Activated T-cell treated with anti-CD3 and anti-CD28 coated beads, Interleukin-2, amount 50 U/mL, for 72 hours (primary cell): ENCODE results near the gene SUCLG1. TPM values are rescaled to one million over a fixed set of nuclear protein-coding genes. Genes with fewer than 3 reads are reported as not detected.

Experiments used
- ATAC-seq, 2 donors: fragments of 150-1000 bp; cut with Tn5 transposase; replicated peaks in 1 of 2; 2 replicates each; pipeline ENCODE4 v1.10.0; 2021; ENCODE audit warnings: moderate library complexity in 2 of 2, mild to moderate bottlenecking in 1 of 2
- DNase-seq, 2 donors: peaks; one replicate each; pipeline ENCODE4 v3.0.0; 2021 to 2022; ENCODE audit warnings: mixed read lengths in 1 of 2
- H3K27ac Mint-ChIP-seq: one replicate; pipeline ENCODE4 v1.8.0; 2022; ENCODE audit warnings: mild to moderate bottlenecking, moderate library complexity, mixed read lengths
- H3K27me3 Mint-ChIP-seq: one replicate; pipeline ENCODE4 v1.8.0; 2022; ENCODE audit warnings: low read depth, mixed read lengths
- H3K36me3 Mint-ChIP-seq, 2 donors: one replicate each; pipeline ENCODE4 v1.8.0; 2022; ENCODE audit warnings: mixed read lengths in 2 of 2, mild to moderate bottlenecking in 1 of 2; ENCODE audit not compliant: insufficient read depth in 2 of 2
- H3K4me1 Mint-ChIP-seq: one replicate; pipeline ENCODE4 v1.8.0; 2022; ENCODE audit warnings: low read depth, mixed read lengths
- H3K4me3 Mint-ChIP-seq, 2 donors: one replicate each; pipeline ENCODE4 v1.8.0; 2022; ENCODE audit warnings: mild to moderate bottlenecking in 2 of 2, mixed read lengths in 2 of 2, moderate library complexity in 2 of 2
- H3K9me3 Mint-ChIP-seq, 2 donors: one replicate each; pipeline ENCODE4 v1.8.0; 2022; ENCODE audit warnings: mixed read lengths in 2 of 2
- total RNA-seq, 2 donors: library from RNA; stranded (reverse); gene quantifications; one replicate each; pipeline ENCODE4 v1.2.3, GENCODE V29; 2022

Gene SUCLG1
- total RNA-seq, 2 donors from 2014 or later = 66.0 to 66.8 TPM

GRCh38 chr2:84457686-84458085, 1.4 kb downstream of the SUCLG1 start:
- Mint-ChIP-seq H3K27ac (peak overlapping the region; percentile 13), H3K27me3 (no peaks in the 10 kb centered on the region)

DNA sequence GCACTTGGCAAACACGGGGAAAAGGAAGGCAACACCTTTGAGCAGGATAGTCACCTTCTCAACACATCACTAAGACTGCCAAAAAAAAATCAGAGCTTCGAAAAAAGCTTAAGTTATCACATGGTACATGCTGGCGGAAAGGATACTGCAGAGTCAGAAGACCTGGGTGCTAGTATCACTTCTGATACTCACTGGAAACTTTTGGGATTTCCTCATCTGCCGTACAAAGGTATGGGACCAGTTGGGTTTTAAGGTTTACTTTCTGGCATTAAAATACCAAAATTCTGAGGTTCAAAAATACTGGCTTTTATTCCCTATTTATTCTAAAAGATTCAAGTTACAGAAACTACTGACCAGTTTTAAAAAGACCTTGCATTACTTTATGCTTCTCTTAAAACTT, 2.9 kb downstream of the SUCLG1 start:
- Mint-ChIP-seq H3K4me3 (no peak overlapping the region), H3K36me3 (no peaks in the 10 kb centered on the region), H3K9me3 (no peaks in the 10 kb centered on the region), H3K27ac (no peak overlapping the region), H3K27me3 (no peaks in the 10 kb centered on the region), H3K4me1 (peaks cover 70% of the 10 kb centered on the region)
- DNase-seq (no peak), ATAC-seq (no peak)

More at GRCh38 chr2:84457686-84458085, 1.4 kb downstream of the SUCLG1 start:
- Mint-ChIP-seq H3K36me3 (no peaks in the 10 kb centered on the region), H3K9me3 (no peaks in the 10 kb centered on the region), H3K4me3 (peak overlapping the region; percentile 95 to 96), H3K4me1 (peaks cover 60% of the 10 kb centered on the region)
- DNase-seq (no peak), ATAC-seq (no peak)

DNA sequence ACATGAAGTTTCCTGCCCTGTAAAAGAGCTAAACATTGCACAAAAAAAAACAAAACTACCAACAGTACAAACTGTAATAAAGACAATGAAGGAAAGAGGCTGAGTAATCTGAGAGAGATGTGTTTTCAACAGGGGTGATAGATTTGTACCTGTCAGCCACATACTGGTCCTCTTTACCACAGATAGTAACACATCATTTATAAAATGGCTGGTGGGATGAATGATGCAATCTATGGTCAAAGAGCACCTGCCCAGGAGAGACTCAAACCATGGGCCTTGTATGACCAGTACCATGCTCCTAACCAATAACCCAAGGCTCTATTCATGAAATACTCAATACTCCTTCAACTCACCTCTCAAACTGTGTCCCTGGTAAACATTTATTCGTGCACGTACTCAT, 4.5 kb downstream of the SUCLG1 start:
- H3K9me3 Mint-ChIP-seq = no peaks in the 10 kb centered on the region
- H3K36me3 Mint-ChIP-seq = no peaks in the 10 kb centered on the region
- no peak overlapping the region for H3K4me3 Mint-ChIP-seq
- H3K27me3 Mint-ChIP-seq = no peaks in the 10 kb centered on the region
- ATAC-seq (peak; percentile 16 to 25), DNase-seq (peak in 1 of 2 donors; percentile 13)
- H3K27ac Mint-ChIP-seq = peak overlapping the region; percentile 29
- H3K4me1 Mint-ChIP-seq = peaks cover 76% of the 10 kb centered on the region

DNA sequence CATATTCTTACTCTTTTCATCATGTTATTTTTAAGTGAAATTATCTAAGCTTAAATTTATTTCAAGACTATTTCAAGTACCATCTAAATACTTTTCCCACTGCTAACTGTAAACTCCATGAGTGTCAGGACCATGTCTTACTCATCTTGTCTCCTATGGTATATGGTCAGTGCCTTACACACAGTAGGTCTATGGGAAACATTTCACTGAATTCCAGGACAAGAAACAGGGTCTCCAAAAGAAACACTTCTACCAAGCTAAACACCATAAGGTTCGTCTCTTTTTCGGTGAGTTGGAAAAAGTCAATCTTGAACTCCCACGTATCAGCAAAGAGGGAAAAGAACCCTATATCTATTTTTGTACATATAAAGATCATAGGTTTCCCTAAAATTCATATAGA, 6.5 kb downstream of the SUCLG1 start:
- no peak for DNase-seq
- H3K27ac Mint-ChIP-seq = peak overlapping the region; percentile 73
- H3K9me3 Mint-ChIP-seq = no peaks in the 10 kb centered on the region
- ATAC-seq = no peak
- no peaks in the 10 kb centered on the region for H3K36me3 Mint-ChIP-seq
- H3K27me3 Mint-ChIP-seq = no peaks in the 10 kb centered on the region
- H3K4me3 Mint-ChIP-seq = no peak overlapping the region
- H3K4me1 Mint-ChIP-seq = peaks cover 61% of the 10 kb centered on the region

GRCh38 chr2:84451579-84451978, 7.5 kb downstream of the SUCLG1 start:
- Mint-ChIP-seq H3K9me3 (no peaks in the 10 kb centered on the region), H3K36me3 (no peaks in the 10 kb centered on the region), H3K4me1 (peaks cover 54% of the 10 kb centered on the region), H3K4me3 (no peak overlapping the region), H3K27me3 (no peaks in the 10 kb centered on the region), H3K27ac (no peak overlapping the region)
- DNase-seq = no peak
- no peak for ATAC-seq

DNA sequence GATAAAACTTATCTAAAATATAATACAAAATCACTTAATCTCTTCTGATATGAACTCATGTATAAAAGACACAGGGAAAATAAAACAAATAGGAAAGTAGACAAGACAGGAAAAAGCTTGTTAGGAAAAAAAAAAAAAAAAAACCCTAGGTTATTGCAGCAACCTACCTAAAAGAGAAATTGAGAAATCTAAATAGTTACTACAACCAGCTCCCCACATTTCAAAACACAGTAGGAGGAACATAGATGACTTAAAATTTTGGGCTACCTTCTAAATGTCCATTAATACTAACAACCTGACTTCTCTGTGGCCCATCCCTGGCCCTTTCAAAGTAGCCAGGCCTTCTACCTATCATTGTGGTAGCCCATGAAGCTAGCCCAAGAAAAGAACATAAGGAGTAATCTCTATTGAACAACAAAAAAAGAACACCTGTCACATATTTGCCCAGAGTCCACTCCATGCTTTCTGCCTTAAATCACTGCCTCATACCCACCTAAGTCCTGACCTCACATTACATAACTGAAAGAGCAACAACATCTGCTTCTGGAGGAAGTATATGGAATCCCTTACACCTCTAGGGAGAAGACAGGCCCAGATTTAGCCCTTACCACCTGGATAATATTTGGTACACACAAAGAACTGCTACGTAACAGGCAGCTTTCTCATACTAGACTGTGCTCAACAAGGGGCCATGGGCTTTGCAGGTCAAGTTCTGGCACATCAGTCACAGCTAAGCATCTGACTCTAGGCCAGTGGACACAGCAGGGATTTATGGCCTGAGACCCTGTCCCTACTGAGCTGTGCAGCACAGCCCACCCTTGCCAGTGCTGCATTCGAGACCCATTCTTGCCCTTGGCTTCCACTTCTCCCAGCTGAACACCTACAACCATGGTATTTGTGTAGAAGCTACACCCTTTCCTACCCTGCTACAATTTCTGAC, 8.5 kb downstream of the SUCLG1 start:
- H3K27ac Mint-ChIP-seq = no peak overlapping the region
- no peaks in the 10 kb centered on the region for H3K27me3 Mint-ChIP-seq
- peaks cover 48% of the 10 kb centered on the region for H3K4me1 Mint-ChIP-seq

GRCh38 chr2:84449711-84450110, 9.4 kb downstream of the SUCLG1 start:
- no peak overlapping the region for H3K27ac Mint-ChIP-seq
- peaks cover 0 to 9% of the 10 kb centered on the region in 2 donors for H3K36me3 Mint-ChIP-seq
- H3K4me1 Mint-ChIP-seq = peaks cover 40% of the 10 kb centered on the region
- no peak for ATAC-seq
- no peak overlapping the region for H3K4me3 Mint-ChIP-seq
- no peaks in the 10 kb centered on the region for H3K27me3 Mint-ChIP-seq
- no peaks in the 10 kb centered on the region for H3K9me3 Mint-ChIP-seq
- no peak for DNase-seq

More for the DNA sequence above, 8.5 kb downstream of the SUCLG1 start:
- no peak overlapping the region for H3K4me3 Mint-ChIP-seq
- DNase-seq = no peak
- peaks cover 0 to 6% of the 10 kb centered on the region in 2 donors for H3K36me3 Mint-ChIP-seq
- no peak for ATAC-seq
- no peaks in the 10 kb centered on the region for H3K9me3 Mint-ChIP-seq

- ATAC-seq = no peak
- peaks cover 0 to 9% of the 10 kb centered on the region in 2 donors for H3K36me3 Mint-ChIP-seq
- no peaks in the 10 kb centered on the region for H3K27me3 Mint-ChIP-seq
- no peak for DNase-seq
- no peak overlapping the region for H3K4me3 Mint-ChIP-seq
- no peaks in the 10 kb centered on the region for H3K9me3 Mint-ChIP-seq
- H3K27ac Mint-ChIP-seq = no peak overlapping the region
- peaks cover 34% of the 10 kb centered on the region for H3K4me1 Mint-ChIP-seq
Observed at GRCh38 chr2:84449055-84449454, 10.0 kb downstream of the SUCLG1 start.

DNA sequence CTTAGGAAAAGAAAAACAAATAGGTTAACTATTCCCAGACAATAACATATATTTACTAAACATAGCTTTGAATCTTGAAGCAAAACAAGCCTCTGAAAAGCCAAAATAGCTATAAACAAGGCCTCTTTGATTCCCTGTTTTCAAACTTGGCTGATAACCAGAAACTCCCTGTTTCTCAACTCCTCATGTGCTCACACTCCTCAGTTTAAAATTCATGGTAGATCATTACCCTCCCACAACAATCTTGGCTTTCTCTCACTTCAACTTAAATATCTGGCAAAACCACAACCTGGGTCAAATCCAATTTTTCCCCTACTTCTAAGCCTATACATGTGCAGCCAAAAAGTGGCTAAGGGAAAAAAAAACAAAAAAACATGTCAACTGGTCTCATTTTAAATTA, 15.6 kb downstream of the SUCLG1 start:
- peaks cover 6 to 29% of the 10 kb centered on the region in 2 donors for H3K36me3 Mint-ChIP-seq
- H3K27me3 Mint-ChIP-seq = no peaks in the 10 kb centered on the region
- ATAC-seq (no peak), DNase-seq (no peak)
- no peak overlapping the region for H3K4me3 Mint-ChIP-seq
- H3K4me1 Mint-ChIP-seq = peaks cover 9% of the 10 kb centered on the region
- H3K9me3 Mint-ChIP-seq = no peaks in the 10 kb centered on the region
- peak overlapping the region; percentile 12 for H3K27ac Mint-ChIP-seq

- ATAC-seq (no peak), DNase-seq (no peak)
- H3K27me3 Mint-ChIP-seq = no peaks in the 10 kb centered on the region
- H3K36me3 Mint-ChIP-seq = peaks cover 6 to 29% of the 10 kb centered on the region in 2 donors
- H3K27ac Mint-ChIP-seq = no peak overlapping the region
- H3K9me3 Mint-ChIP-seq = no peaks in the 10 kb centered on the region
- no peak overlapping the region for H3K4me3 Mint-ChIP-seq
- peaks cover 13% of the 10 kb centered on the region for H3K4me1 Mint-ChIP-seq
Observed at GRCh38 chr2:84442888-84443287, 16.2 kb downstream of the SUCLG1 start.

DNA sequence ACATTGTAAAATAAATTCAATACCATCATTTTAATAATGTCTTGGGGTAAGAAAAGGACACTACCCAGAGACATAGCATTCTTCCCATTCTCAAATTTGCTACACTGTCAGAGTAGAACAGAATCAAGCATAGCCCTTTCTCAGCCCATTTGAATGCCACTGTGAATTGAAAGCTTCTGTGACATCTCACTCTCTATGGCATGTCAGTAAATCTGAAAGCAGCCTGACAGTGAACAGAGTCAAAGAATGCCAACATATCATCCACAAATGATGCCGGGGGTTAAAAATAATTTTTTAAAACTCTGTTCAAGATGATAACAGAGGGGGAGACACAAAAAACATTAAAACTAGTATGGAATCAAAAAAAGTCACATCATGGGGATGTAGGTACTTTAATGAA, 17.6 kb downstream of the SUCLG1 start:
- H3K27ac Mint-ChIP-seq = no peak overlapping the region
- no peak overlapping the region for H3K4me3 Mint-ChIP-seq
- ATAC-seq = no peak
- no peaks in the 10 kb centered on the region for H3K27me3 Mint-ChIP-seq
- peaks cover 6 to 29% of the 10 kb centered on the region in 2 donors for H3K36me3 Mint-ChIP-seq
- H3K4me1 Mint-ChIP-seq = peaks cover 16% of the 10 kb centered on the region
- no peak for DNase-seq
- H3K9me3 Mint-ChIP-seq = no peaks in the 10 kb centered on the region

- peaks cover 16% of the 10 kb centered on the region for H3K4me1 Mint-ChIP-seq
- no peak overlapping the region for H3K27ac Mint-ChIP-seq
- no peak for DNase-seq
- no peak for ATAC-seq
- H3K27me3 Mint-ChIP-seq = no peaks in the 10 kb centered on the region
- peaks cover 6 to 25% of the 10 kb centered on the region in 2 donors for H3K36me3 Mint-ChIP-seq
- H3K9me3 Mint-ChIP-seq = no peaks in the 10 kb centered on the region
- H3K4me3 Mint-ChIP-seq = no peak overlapping the region
Observed at GRCh38 chr2:84441036-84441435, 18.0 kb downstream of the SUCLG1 start.

- DNase-seq = no peak
- peak overlapping the region; percentile 78 for H3K27ac Mint-ChIP-seq
Observed at GRCh38 chr2:84435345-84436025, 23.6 kb downstream of the SUCLG1 start.

More at GRCh38 chr2:84435345-84436025, 23.6 kb downstream of the SUCLG1 start:
- peaks cover 3 to 11% of the 10 kb centered on the region in 2 donors for H3K36me3 Mint-ChIP-seq
- no peaks in the 10 kb centered on the region for H3K9me3 Mint-ChIP-seq
- H3K27me3 Mint-ChIP-seq = no peaks in the 10 kb centered on the region
- H3K4me3 Mint-ChIP-seq = no peak overlapping the region
- ATAC-seq = no peak
- H3K4me1 Mint-ChIP-seq = peaks cover 8% of the 10 kb centered on the region
